ENCODE results near the gene TTI1. TPM values are rescaled to one million over a fixed set of nuclear protein-coding genes. Genes with fewer than 3 reads are reported as not detected.
A peak's percentile ranks its signal among the peaks of the same experiment; 100 is the strongest.

Gene TTI1
- total RNA-seq, 1 donor from 2014 or later, result 14.3 TPM

DNA sequence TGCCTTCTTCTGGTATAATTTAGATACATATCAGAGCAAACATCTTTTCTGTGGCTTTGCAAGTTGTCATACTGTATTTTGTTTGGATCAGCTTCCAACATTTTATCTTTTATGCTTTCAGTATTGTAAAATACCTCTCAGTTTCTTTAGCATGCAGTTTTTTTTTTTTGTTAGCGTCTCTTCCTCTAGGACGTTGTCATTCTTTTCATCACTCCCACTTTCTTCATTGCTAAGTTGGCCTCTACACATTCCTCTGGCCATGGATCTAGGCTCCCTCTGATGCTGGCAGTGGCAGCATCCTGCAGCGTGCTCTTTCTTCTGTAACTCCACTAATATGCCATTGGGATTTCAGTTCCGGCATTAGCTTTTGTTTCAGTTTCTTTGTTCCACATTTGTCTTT, 22.0 kb upstream of the TTI1 start:
- TF ChIP-seq, protein P1, sequence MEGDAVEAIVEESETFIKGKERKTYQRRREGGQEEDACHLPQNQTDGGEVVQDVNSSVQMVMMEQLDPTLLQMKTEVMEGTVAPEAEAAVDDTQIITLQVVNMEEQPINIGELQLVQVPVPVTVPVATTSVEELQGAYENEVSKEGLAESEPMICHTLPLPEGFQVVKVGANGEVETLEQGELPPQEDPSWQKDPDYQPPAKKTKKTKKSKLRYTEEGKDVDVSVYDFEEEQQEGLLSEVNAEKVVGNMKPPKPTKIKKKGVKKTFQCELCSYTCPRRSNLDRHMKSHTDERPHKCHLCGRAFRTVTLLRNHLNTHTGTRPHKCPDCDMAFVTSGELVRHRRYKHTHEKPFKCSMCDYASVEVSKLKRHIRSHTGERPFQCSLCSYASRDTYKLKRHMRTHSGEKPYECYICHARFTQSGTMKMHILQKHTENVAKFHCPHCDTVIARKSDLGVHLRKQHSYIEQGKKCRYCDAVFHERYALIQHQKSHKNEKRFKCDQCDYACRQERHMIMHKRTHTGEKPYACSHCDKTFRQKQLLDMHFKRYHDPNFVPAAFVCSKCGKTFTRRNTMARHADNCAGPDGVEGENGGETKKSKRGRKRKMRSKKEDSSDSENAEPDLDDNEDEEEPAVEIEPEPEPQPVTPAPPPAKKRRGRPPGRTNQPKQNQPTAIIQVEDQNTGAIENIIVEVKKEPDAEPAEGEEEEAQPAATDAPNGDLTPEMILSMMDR (conservative IDR thresholded peaks at IDR 0.05; ENCODE audit: low read depth, low read length), result no peak
- no peak for DNase-seq (ENCODE audit: low read depth)
- no peak overlapping the region for H3K4me3 ChIP-seq (ENCODE audit: low read depth, low read length)

DNA sequence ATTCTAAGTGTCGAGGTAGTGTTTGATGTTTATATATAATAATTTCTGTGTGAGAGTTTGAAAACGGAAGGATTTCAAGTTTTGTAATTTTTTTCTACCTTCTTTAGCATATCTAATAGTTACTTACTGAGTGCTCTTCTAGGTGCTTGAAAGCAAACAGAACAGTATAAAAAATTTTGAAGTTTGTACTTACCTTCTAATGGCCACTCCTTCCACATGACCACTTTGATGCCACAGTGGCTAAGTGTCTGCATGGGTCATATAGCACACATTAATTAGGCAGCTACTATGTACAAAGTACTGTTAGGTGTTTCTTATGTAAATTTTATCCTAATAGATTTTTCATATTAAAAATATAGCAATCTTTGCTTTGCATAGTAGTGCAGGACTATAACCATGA, 21.4 kb upstream of the TTI1 start:
- DNase-seq (ENCODE audit: low read depth), result no peak
- TF ChIP-seq, protein P1 (conservative IDR thresholded peaks at IDR 0.05; ENCODE audit: low read depth, low read length), result no peak

GRCh38 chr20:38052870-38053269, 19.6 kb upstream of the TTI1 start:
- no peak for DNase-seq (ENCODE audit: low read depth)
- TF ChIP-seq, protein P1 (conservative IDR thresholded peaks at IDR 0.05; ENCODE audit: low read depth, low read length), result no peak
- H3K4me3 ChIP-seq (ENCODE audit: low read depth, low read length), result no peak overlapping the region

More for the DNA sequence above, 21.4 kb upstream of the TTI1 start:
- H3K4me3 ChIP-seq (ENCODE audit: low read depth, low read length), result no peak overlapping the region

GRCh38 chr20:38050686-38051085, 17.4 kb upstream of the TTI1 start:
- no peak overlapping the region for H3K4me3 ChIP-seq (ENCODE audit: low read depth, low read length)
- TF ChIP-seq, protein P1 (conservative IDR thresholded peaks at IDR 0.05; ENCODE audit: low read depth, low read length), result no peak
- DNase-seq (ENCODE audit: low read depth), result no peak

- TF ChIP-seq, protein P1 (conservative IDR thresholded peaks at IDR 0.05; ENCODE audit: low read depth, low read length), result no peak
- DNase-seq (ENCODE audit: low read depth), result peak; percentile 31
- H3K4me3 ChIP-seq (ENCODE audit: low read depth, low read length), result no peak overlapping the region
These were observed 16.5 kb upstream of the TTI1 start for GRCh38 chr20:38049800-38050199.

DNA sequence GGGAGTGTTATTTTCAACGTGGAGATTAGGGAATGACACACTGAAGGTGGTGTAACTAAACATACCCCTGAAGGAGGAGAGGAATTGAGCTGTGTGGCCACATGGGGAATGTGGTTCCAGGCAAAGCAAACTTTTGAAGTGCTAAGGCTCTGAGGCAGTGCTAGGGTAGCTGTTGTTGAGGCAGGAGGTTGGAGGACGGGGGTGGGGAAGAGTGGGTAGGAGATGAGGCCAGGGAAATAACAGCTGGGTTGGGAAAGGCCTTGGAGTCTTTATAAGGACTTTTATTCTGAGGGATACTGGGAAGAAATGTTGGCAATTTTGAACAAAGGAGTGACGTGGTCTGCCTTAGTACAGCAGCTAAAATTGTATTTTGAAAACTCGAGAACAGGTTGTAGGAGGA, 13.3 kb upstream of the TTI1 start:
- no peak for DNase-seq (ENCODE audit: low read depth)
- TF ChIP-seq, protein P1 (conservative IDR thresholded peaks at IDR 0.05; ENCODE audit: low read depth, low read length), result no peak
- H3K4me3 ChIP-seq (ENCODE audit: low read depth, low read length), result no peak overlapping the region

DNA sequence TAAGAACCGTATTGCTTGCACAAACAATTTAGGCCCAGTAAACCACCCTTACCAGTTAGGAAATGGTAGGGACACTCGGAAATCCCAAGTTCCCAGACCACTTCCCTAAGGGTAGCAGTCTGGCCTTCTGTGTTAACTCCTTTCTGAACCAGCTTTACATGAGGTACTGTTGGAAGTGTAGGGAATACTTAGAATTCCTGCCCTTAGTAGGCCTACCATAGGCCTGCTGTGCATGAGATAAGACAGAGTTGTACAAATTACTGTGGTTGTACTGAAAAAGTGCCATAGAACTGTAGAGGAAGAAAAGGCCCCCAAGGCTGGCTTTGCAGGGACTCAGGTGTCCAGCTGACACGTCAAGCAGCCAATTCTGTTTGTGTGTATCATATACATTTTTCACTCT, 11.4 kb upstream of the TTI1 start:
- H3K4me3 ChIP-seq (ENCODE audit: low read depth, low read length), result no peak overlapping the region
- TF ChIP-seq, protein P1 (conservative IDR thresholded peaks at IDR 0.05; ENCODE audit: low read depth, low read length), result no peak
- DNase-seq (ENCODE audit: low read depth), result no peak

All from epithelial cell of proximal tubule (primary cell).